Superior temporal gyrus (tissue), 1 donor: ENCODE measurements around the gene TCFL5.

Experiments
- DNase-seq: peaks from one replicate; pipeline ENCODE4 v3.0.0-alpha.2; 2016; ENCODE audit errors: extremely low spot score

The TCFL5 gene

DNA sequence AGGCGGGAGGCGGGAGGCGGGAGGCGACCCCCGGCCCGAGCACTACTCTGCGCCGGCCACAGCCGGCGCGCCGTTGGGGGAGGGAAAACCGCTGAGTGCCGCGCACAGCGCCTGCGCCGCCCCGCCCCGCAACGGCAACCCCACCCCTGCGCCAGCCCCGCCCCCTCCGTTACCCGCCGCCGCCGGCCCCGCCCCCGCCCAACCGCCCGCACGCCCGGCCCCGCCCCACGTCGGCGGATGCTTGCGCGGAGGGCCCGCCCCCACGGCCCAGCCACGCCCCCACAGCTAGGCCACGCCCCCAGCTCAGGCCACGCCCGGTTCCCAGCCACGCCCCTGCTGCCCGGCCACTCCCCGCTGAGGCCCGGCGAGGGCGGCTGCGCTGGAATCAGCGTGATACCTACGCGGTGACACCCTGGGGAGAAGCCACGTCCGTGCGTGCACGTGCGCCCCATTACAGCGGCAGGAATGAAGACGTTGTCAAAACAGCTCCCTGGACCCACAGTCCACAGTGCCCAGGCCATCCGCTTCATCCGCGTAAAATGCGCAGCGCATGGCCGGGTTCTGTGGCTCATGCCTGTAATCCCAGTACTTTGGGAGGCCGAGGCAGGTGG, at the start of gene TCFL5:
TSS of gene TCFL5 (minus strand) at position 97 of the 611 bp plus-strand sequence. CDS start 152 bp downstream, outside the sequence.
- peak; percentile 63 for DNase-seq

DNA sequence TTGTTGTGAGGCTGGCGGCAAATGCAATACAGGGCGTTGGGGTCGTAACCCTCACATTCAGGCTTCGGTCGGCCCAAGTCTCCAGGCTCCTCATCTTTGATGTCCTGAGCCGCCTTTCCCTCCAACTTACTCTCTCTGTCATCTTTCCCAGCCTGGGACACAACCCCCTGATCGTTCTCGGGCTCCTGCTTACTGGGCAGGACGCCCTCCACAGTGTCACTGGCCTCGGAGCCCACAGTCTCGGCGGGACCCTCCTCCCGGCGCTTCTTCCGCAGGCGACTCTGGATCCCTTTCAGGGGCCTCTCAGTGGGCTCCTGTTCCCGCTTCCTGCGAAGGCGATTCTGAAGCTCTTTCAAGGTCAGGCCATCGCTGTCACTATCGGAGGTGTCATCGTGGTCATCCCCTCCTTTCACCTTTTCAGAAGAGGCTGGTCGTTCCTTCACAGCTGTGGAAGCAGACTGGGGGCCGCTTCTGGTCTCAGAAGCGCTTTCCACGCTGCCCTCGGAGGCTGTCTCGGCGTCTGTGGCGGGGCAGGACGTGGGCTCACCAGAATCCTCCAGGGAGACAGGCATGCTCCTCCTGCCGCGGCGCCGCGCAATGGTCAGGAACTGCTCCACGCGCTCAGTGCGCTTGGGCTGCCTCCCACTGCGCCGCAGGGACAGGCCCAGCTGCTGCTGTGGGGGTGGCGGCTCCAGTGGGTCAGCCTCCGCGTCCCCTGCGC, 49.3 kb upstream of the TCFL5 start:
- no peak for DNase-seq

- DNase-seq, result no peak
These were observed 48.7 kb upstream of the TCFL5 start for GRCh38 chr20:62910217-62910766.

GRCh38 chr20:62908971-62909791, 47.6 kb upstream of the TCFL5 start:
- DNase-seq, result no peak

GRCh38 chr20:62907384-62908317, 46.0 kb upstream of the TCFL5 start:
- no peak for DNase-seq

GRCh38 chr20:62906647-62907375, 45.2 kb upstream of the TCFL5 start:
- DNase-seq, result no peak

DNA sequence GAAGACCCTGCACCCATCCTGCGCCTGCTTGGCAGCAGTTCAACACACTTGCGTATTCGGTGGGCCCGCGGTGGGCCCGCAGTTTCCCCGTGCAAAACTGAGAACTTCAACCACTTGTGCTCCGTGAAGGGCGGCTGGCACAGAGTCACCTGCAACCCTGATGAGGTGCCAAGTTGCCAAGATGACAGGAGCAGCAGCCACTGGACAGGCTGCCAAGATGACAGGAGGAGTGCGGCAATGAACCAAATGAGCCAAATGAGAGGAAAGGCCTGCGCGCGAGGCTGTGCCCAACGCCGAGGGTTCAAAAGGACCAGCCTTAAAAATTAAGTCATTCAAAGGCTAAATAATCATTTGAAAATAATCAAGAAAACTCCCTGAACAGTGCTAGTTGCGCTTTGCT, 44.6 kb upstream of the TCFL5 start:
- no peak for DNase-seq

DNA sequence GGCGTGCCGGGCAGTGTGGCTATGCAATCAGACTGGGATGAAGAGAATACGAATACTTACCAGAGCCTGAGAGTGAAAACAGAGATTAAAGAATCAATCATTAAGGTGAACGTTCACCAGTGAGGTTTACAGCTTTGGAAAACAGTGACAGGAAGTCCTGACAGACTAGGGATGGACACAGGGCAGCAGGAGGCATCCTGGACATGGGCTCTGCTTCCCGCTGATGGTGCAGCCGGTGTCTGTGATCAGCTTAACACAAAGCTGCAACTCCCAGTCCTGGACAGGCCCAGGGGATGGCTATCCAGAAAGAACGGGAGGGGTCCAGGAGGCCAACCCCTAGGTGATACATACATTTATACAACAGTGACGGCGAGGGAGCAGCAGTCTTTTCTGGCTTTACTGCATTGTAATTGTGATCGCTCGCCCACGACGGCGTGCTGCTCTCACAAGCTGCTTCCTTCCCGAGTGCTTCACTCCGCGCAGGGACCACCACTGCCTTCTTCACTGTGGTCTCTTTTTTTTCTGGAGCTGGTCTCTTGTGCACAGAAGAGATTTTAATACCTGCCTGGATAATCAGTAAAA, 44.0 kb upstream of the TCFL5 start:
- DNase-seq, result no peak

- DNase-seq, result no peak
These were observed 41.4 kb upstream of the TCFL5 start for GRCh38 chr20:62902926-62903615.

- DNase-seq, result no peak
These were observed 40.3 kb upstream of the TCFL5 start for GRCh38 chr20:62901891-62902290.

GRCh38 chr20:62900692-62901584, 39.3 kb upstream of the TCFL5 start:
- DNase-seq, result no peak

DNA sequence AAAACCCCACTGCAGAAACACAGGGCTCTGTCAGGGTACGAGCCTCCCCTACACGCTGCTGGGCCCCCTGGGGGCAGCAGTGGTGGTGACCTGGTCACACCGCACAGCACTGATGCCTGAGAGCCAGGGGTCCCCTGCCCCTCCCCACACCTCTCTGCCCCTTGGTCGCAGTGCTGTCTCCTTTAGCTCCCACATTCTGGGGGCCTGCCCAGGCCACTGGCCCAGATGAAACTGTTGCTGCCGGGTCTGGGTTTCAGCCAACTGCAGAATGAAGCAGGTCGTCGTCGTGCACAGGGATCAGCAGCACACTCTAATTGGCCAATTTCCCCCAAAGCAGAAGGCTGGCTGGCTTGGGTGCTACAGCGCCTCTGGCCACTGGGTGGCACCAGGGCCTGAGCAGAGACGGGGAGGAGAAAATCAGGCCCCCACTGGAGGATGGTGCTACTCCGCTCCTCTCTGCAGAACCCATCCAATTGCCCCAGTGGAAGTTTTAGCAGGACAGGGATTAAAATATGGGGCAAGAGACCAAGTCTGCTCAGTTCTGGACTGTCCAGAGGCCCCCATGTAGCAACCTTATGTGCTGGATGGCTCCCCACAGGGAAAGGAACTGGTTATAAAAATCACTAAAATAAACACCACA, 38.5 kb upstream of the TCFL5 start:
- peak; percentile 81 for DNase-seq

GRCh38 chr20:62899633-62900051, 38.0 kb upstream of the TCFL5 start:
- peak; percentile 41 for DNase-seq

GRCh38 chr20:62898970-62899632, 37.5 kb upstream of the TCFL5 start:
- DNase-seq, result no peak

GRCh38 chr20:62898093-62898964, 36.7 kb upstream of the TCFL5 start:
- DNase-seq, result no peak

GRCh38 chr20:62897666-62898065, 36.0 kb upstream of the TCFL5 start:
- no peak for DNase-seq
